Neural cell (in vitro differentiated cells): ENCODE measurements around the gene CEL. TPM values are rescaled to one million over a fixed set of nuclear protein-coding genes. Genes with fewer than 3 reads are reported as not detected.
"Not testable (repeated sequence)": the region's sequence is repeated elsewhere in the genome, so short reads cannot be mapped to it uniquely, and the experiment has no call there.

Experiments used
- H2AFZ ChIP-seq: fragments of 200-600, 300-800 bp; sonication (generic), shearing (Covaris generic); 2 replicates; pipeline ENCODE4 v1.6.0; 2014; ENCODE audit warnings: low read depth, mild to moderate bottlenecking, antibody characterized with exemption, low read length, moderate library complexity
- H3F3A ChIP-seq: fragments of 200-600 bp; shearing (Covaris generic); 2 replicates; pipeline ENCODE4 v1.6.1; 2016; ENCODE audit warnings: mild to moderate bottlenecking, moderate library complexity, mixed read lengths, antibody characterized with exemption, low read length; ENCODE audit not compliant: insufficient read depth, poor library complexity, severe bottlenecking
- H3K27ac ChIP-seq: fragments of 200-600, 300-800 bp; sonication (generic), shearing (Covaris generic); 2 replicates; pipeline ENCODE4 v1.5.1; 2014; ENCODE audit warnings: mild to moderate bottlenecking, low read length, moderate library complexity
- H3K27me3 ChIP-seq: fragments of 300-800, 200-600 bp; sonication (generic), shearing (Covaris generic); 2 replicates; pipeline ENCODE4 v1.6.0; 2014; ENCODE audit warnings: mild to moderate bottlenecking, low read depth, low read length, moderate library complexity; ENCODE audit not compliant: insufficient read depth
- H3K36me3 ChIP-seq: fragments of 300-800, 200-600 bp; sonication (generic), shearing (Covaris generic); 2 replicates; pipeline ENCODE4 v1.5.1; 2014; ENCODE audit warnings: mild to moderate bottlenecking, antibody characterized with exemption, low read length, moderate library complexity; ENCODE audit not compliant: insufficient read depth
- H3K4me2 ChIP-seq: fragments of 300-800, 200-600 bp; sonication (generic), shearing (Covaris generic); 2 replicates; pipeline ENCODE4 v1.6.0; 2014; ENCODE audit warnings: mild to moderate bottlenecking, low read length
- H3K4me3 ChIP-seq: fragments of 300-800, 200-600 bp; sonication (generic), shearing (Covaris generic); 2 replicates; pipeline ENCODE4 v1.5.1; 2014; ENCODE audit warnings: mild to moderate bottlenecking, low read length, moderate library complexity
- H3K79me2 ChIP-seq: fragments of 200-600 bp; shearing (Covaris generic); replicated peaks from 2 replicates; pipeline ENCODE4 v1.6.0; 2014; ENCODE audit warnings: mild to moderate bottlenecking, low read length, moderate library complexity; ENCODE audit not compliant: insufficient read depth
- H3K9ac ChIP-seq: fragments of 300-800, 200-600 bp; sonication (generic), shearing (Covaris generic); 2 replicates; pipeline ENCODE4 v1.6.1; 2016; ENCODE audit warnings: mild to moderate bottlenecking, low read length, mixed read lengths
- H3K9me2 ChIP-seq: fragments of 200-600 bp; shearing (Covaris generic); 2 replicates; pipeline ENCODE4 v1.6.1; 2016; ENCODE audit warnings: mild to moderate bottlenecking, low read length, mixed read lengths; ENCODE audit not compliant: insufficient read depth
- H3K9me3 ChIP-seq: fragments of 200-600, 300-800 bp; sonication (generic), shearing (Covaris generic); 2 replicates; pipeline ENCODE4 v1.6.1; 2016; ENCODE audit warnings: mild to moderate bottlenecking, mixed run types, low read length, moderate library complexity, mixed read lengths
- H4K20me1 ChIP-seq: fragments of 200-600 bp; shearing (Covaris generic); 2 replicates; pipeline ENCODE4 v1.6.1; 2016; ENCODE audit warnings: mild to moderate bottlenecking, mixed run types; ENCODE audit not compliant: insufficient read depth
- EP300 ChIP-seq: fragments of 450-650 bp; conservative IDR thresholded peaks from 2 replicates; pipeline ENCODE4 v1.6.1; 2014; ENCODE audit warnings: antibody characterized with exemption, mild to moderate bottlenecking, moderate library complexity; ENCODE audit not compliant: poor library complexity, severe bottlenecking
- EZH2 ChIP-seq: fragments of 200-600, 300-800 bp; shearing (Covaris generic), sonication (generic); IDR thresholded peaks from 2 replicates; pipeline ENCODE4 v1.6.1; 2014; ENCODE audit warnings: antibody characterized with exemption, low read length, borderline replicate concordance, mild to moderate bottlenecking; ENCODE audit not compliant: insufficient read depth, poor library complexity, severe bottlenecking
- MXI1 ChIP-seq: fragments of 450-650 bp; conservative IDR thresholded peaks from 2 replicates; pipeline ENCODE4 v1.6.1; 2014; ENCODE audit warnings: antibody characterized with exemption, mild to moderate bottlenecking; ENCODE audit not compliant: poor library complexity, severe bottlenecking
- POLR2AphosphoS5 ChIP-seq: IDR thresholded peaks from 2 replicates; pipeline ENCODE4 v1.6.1; 2012
- RAD21 ChIP-seq: fragments of 450-650 bp; conservative IDR thresholded peaks from 2 replicates; pipeline ENCODE4 v1.6.1; 2014; ENCODE audit warnings: antibody characterized with exemption, mild to moderate bottlenecking, moderate library complexity
- SMC3 ChIP-seq: fragments of 450-650 bp; conservative IDR thresholded peaks from 2 replicates; pipeline ENCODE4 v1.6.1; 2014; ENCODE audit warnings: antibody characterized with exemption, mild to moderate bottlenecking, moderate library complexity; ENCODE audit not compliant: poor library complexity
- TAF1 ChIP-seq: IDR thresholded peaks from 2 replicates; pipeline ENCODE4 v1.6.1; 2012; ENCODE audit warnings: low read depth
- polyA plus RNA-seq: library from polyadenylated mRNA; depleted of rRNA; stranded (reverse); fragments of >200 nt; gene quantifications from 2 replicates; pipeline ENCODE4 v1.2.3, GENCODE V29; 2014
- TF ChIP-seq, protein P1 (sequence below): IDR thresholded peaks from 2 replicates; pipeline ENCODE4 v1.6.1; 2012; ENCODE audit warnings: borderline replicate concordance
- TF ChIP-seq, protein P2 (sequence below): fragments of 450-650 bp; IDR thresholded peaks from 2 replicates; pipeline ENCODE4 v1.5.1; 2014; ENCODE audit warnings: antibody characterized with exemption, mild to moderate bottlenecking, moderate library complexity; ENCODE audit not compliant: poor library complexity, severe bottlenecking

The CEL gene
- polyA plus RNA-seq, 1 donor from 2014 or later: 0.95 TPM

DNA sequence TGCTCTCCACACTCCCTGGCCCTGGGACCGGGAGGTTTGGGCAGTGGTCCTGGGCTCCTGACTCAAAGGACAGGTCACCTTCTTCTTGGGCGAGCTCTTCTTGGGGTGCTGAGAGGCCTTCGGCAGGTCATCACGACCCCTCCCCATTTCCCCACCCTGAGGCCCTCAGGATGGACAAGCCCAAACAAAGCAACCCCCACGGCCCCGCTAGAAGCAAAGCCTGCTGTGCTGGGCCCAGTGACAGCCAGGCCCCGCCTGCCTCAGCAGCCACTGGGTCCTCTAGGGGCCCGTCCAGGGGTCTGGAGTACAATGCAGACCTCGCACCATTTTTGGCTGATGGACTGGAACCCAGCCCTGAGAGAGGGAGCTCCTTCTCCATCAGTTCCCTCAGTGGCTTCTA lies 21.9 kb downstream of the CEL start:
- not testable (repeated sequence) for H3K4me3 ChIP-seq, H3K79me2 ChIP-seq, H2AFZ ChIP-seq, H3K27me3 ChIP-seq, H3K4me2 ChIP-seq, H3K9me3 ChIP-seq, H3F3A ChIP-seq, H3K9me2 ChIP-seq, H3K9ac ChIP-seq, H3K36me3 ChIP-seq, H3K27ac ChIP-seq, H4K20me1 ChIP-seq

DNA sequence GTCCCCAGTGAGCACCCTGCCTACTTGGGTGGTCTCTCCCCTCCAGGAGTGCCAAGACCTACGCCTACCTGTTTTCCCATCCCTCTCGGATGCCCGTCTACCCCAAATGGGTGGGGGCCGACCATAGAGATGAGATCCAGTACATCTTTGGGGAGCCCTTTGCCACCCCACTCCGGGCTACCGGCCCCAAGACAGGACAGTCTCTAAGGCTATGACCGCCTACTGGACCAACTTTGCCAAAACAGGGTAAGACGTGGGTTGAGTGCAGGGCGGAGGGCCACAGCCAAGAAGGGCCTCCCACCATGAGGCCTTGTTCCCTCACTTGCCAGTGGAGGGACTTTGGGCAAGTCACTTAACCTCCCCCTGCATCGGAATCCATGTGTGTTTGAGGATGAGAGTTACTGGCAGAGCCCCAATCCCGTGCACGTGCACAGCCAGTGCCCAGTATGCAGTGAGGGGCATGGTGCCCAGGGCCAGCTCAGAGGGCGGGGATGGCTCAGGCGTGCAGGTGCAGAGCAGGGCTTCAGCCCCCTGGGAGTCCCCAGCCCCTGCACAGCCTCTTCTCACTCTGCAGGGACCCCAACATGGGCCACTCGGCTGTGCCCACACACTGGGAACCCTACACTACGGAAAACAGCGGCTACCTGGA lies 24.6 kb downstream of the CEL start:
- not testable (repeated sequence) for H3K4me2 ChIP-seq, H3K27me3 ChIP-seq, H3K9me3 ChIP-seq, H3F3A ChIP-seq, H3K27ac ChIP-seq, H3K36me3 ChIP-seq, H3K9ac ChIP-seq, H3K9me2 ChIP-seq, H2AFZ ChIP-seq, H3K4me3 ChIP-seq, H4K20me1 ChIP-seq, H3K79me2 ChIP-seq

DNA sequence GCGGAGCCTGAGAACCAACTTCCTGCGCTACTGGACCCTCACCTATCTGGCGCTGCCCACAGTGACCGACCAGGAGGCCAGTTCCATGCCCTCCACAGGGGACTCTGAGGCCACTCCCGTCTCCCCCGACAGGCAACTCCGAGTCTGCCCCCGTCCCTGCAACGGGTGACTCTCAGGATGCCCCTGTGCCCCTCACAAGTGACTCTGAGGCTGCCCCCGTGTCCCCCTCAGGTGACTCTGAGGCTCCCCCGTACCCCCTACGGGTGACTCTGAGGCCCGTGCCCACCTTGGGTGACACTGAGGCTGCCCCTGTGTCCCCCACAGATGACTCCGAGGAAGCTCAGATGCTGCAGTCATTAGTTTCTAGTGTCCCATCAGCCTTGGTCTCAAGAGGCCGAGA lies 25.1 kb downstream of the CEL start:
- no peak overlapping the region for H3K4me2 ChIP-seq
- no peaks in the 10 kb centered on the region for H3K79me2 ChIP-seq
- H3K9ac ChIP-seq: no peak overlapping the region
- H3K27ac ChIP-seq: no peak overlapping the region
- H3F3A ChIP-seq: no peaks in the 10 kb centered on the region
- H3K36me3 ChIP-seq: no peaks in the 10 kb centered on the region
- TF ChIP-seq EP300 (no peak), POLR2AphosphoS5 (no peak), RAD21 (no peak), TAF1 (no peak), EZH2 (no peak), MXI1 (no peak), SMC3 (no peak)
- TF ChIP-seq, protein P1, sequence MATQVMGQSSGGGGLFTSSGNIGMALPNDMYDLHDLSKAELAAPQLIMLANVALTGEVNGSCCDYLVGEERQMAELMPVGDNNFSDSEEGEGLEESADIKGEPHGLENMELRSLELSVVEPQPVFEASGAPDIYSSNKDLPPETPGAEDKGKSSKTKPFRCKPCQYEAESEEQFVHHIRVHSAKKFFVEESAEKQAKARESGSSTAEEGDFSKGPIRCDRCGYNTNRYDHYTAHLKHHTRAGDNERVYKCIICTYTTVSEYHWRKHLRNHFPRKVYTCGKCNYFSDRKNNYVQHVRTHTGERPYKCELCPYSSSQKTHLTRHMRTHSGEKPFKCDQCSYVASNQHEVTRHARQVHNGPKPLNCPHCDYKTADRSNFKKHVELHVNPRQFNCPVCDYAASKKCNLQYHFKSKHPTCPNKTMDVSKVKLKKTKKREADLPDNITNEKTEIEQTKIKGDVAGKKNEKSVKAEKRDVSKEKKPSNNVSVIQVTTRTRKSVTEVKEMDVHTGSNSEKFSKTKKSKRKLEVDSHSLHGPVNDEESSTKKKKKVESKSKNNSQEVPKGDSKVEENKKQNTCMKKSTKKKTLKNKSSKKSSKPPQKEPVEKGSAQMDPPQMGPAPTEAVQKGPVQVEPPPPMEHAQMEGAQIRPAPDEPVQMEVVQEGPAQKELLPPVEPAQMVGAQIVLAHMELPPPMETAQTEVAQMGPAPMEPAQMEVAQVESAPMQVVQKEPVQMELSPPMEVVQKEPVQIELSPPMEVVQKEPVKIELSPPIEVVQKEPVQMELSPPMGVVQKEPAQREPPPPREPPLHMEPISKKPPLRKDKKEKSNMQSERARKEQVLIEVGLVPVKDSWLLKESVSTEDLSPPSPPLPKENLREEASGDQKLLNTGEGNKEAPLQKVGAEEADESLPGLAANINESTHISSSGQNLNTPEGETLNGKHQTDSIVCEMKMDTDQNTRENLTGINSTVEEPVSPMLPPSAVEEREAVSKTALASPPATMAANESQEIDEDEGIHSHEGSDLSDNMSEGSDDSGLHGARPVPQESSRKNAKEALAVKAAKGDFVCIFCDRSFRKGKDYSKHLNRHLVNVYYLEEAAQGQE: no peak
- TF ChIP-seq, protein P2, sequence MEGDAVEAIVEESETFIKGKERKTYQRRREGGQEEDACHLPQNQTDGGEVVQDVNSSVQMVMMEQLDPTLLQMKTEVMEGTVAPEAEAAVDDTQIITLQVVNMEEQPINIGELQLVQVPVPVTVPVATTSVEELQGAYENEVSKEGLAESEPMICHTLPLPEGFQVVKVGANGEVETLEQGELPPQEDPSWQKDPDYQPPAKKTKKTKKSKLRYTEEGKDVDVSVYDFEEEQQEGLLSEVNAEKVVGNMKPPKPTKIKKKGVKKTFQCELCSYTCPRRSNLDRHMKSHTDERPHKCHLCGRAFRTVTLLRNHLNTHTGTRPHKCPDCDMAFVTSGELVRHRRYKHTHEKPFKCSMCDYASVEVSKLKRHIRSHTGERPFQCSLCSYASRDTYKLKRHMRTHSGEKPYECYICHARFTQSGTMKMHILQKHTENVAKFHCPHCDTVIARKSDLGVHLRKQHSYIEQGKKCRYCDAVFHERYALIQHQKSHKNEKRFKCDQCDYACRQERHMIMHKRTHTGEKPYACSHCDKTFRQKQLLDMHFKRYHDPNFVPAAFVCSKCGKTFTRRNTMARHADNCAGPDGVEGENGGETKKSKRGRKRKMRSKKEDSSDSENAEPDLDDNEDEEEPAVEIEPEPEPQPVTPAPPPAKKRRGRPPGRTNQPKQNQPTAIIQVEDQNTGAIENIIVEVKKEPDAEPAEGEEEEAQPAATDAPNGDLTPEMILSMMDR: no peak
- H4K20me1 ChIP-seq: no peaks in the 10 kb centered on the region
- H3K27me3 ChIP-seq: no peaks in the 10 kb centered on the region
- no peak overlapping the region for H2AFZ ChIP-seq
- no peaks in the 10 kb centered on the region for H3K9me3 ChIP-seq
- H3K4me3 ChIP-seq: no peak overlapping the region
- H3K9me2 ChIP-seq: no peaks in the 10 kb centered on the region
